ENCODE results near the gene METTL23. TPM values are rescaled to one million over a fixed set of nuclear protein-coding genes. Genes with fewer than 3 reads are reported as not detected.

METTL23 gene
- 10 to 100 TPM; 33.6 to 58.3 (median 51.3) TPM for total RNA-seq

GRCh38 chr17:76726776-76727718 lies at the start of gene METTL23:
Gene METTL23, plus strand, starts transcription at chr17:76726839. Its CDS starts 2,872 bp downstream, at chr17:76729711.
- 2 to 5% methylated on average over 8 to 31 of the region's 71 CpGs for WGBS, 2 donors
- DNase-seq, result peak; percentile 85 to 87
- peaks cover 17 to 47% of the 10 kb centered on the region in 2 donors for H3K4me1 ChIP-seq
- H3K36me3 ChIP-seq, result peaks cover 23 to 29% of the 10 kb centered on the region in 2 donors
- no peaks in the 10 kb centered on the region for H3K27me3 ChIP-seq
- TF ChIP-seq CTCF (IDR thresholded peaks at IDR 0.05), result peak in 5 of 6 experiments; percentile 61 to 80 (median 68)
- peak; percentile 62 to 75 for TF ChIP-seq POLR2A (IDR thresholded peaks at IDR 0.05)
- H3K27ac ChIP-seq, result peak within 1 kb of the TSS; percentile 94 to 100 (median 100)
- peak within 1 kb of the TSS; percentile 68 to 96 (median 86) for H3K4me3 ChIP-seq (replicated peaks in 1 of 3)
- no peaks in the 10 kb centered on the region for H3K9me3 ChIP-seq
- intact Hi-C loops (cut with DNase I), result no loop called here

- WGBS, 2 donors, result 87 to 89% methylated on average over 16 of the region's 16 CpGs
- Histone ChIP-seq H3K4me1 (peaks cover 17 to 43% of the 10 kb centered on the region in 2 donors), H3K36me3 (peaks cover 0 to 4% of the 10 kb centered on the region in 2 donors), H3K27ac (peak overlapping the region in 1 of 3 donors; percentile 12), H3K4me3 (replicated peaks in 1 of 3) (no peak overlapping the region), H3K9me3 (no peaks in the 10 kb centered on the region), H3K27me3 (no peaks in the 10 kb centered on the region)
- no peak for DNase-seq
- no peak for TF ChIP-seq POLR2A (IDR thresholded peaks at IDR 0.05)
- no peak for TF ChIP-seq CTCF (IDR thresholded peaks at IDR 0.05)
- intact Hi-C loops (cut with DNase I), result no loop called here
Measured at GRCh38 chr17:76677406-76677805, 49.2 kb upstream of the METTL23 start.

- no peaks in the 10 kb centered on the region for H3K27me3 ChIP-seq
- peaks cover 5 to 13% of the 10 kb centered on the region in 2 donors for H3K36me3 ChIP-seq
- H3K4me3 ChIP-seq (replicated peaks in 1 of 3), result no peak overlapping the region
- TF ChIP-seq POLR2A (IDR thresholded peaks at IDR 0.05) (no peak), CTCF (IDR thresholded peaks at IDR 0.05) (no peak)
- H3K27ac ChIP-seq, result peak overlapping the region; percentile 4 to 23 (median 12)
- 51 to 86% methylated on average over 9 to 12 of the region's 12 CpGs for WGBS, 2 donors
- DNase-seq, result peak in 1 of 2 donors; percentile 85
- peaks cover 17 to 45% of the 10 kb centered on the region in 2 donors for H3K4me1 ChIP-seq
- no peaks in the 10 kb centered on the region for H3K9me3 ChIP-seq
- intact Hi-C loops (cut with DNase I), result no loop called here
Measured at GRCh38 chr17:76678330-76678729, 48.3 kb upstream of the METTL23 start.

- 91 to 95% methylated on average over 1 of the region's 1 CpG for WGBS, 2 donors
- peaks cover 9 to 18% of the 10 kb centered on the region in 2 donors for H3K36me3 ChIP-seq
- no peak for TF ChIP-seq CTCF (IDR thresholded peaks at IDR 0.05)
- TF ChIP-seq POLR2A (IDR thresholded peaks at IDR 0.05), result no peak
- intact Hi-C loops (cut with DNase I), result no loop called here
- no peak overlapping the region for H3K27ac ChIP-seq
- H3K27me3 ChIP-seq, result no peaks in the 10 kb centered on the region
- H3K4me3 ChIP-seq (replicated peaks in 1 of 3), result no peak overlapping the region
- no peak for DNase-seq
- no peaks in the 10 kb centered on the region for H3K9me3 ChIP-seq
- peaks cover 17 to 50% of the 10 kb centered on the region in 2 donors for H3K4me1 ChIP-seq
Measured at GRCh38 chr17:76679239-76679638, 47.4 kb upstream of the METTL23 start.

Data from thyroid gland (tissue), 4 donors.